ENCODE measurements around the gene IQCM. TPM values are rescaled to one million over a fixed set of nuclear protein-coding genes. Genes with fewer than 3 reads are reported as not detected.

Gene IQCM
- polyA plus RNA-seq, 3 donors from 2014 or later, result not detected

GRCh38 chr4:149715822-149716585, 99.6 kb downstream of the IQCM start:
- no peak overlapping the region for H3K27ac Mint-ChIP-seq
- no peaks in the 10 kb centered on the region for H3K4me1 Mint-ChIP-seq
- peaks cover 0 to 5% (median 0%) of the 10 kb centered on the region in 3 donors for H3K27me3 Mint-ChIP-seq (ENCODE audit: low read depth in 3 of 3)
- no peak overlapping the region for H3K4me3 Mint-ChIP-seq
- H3K9me3 Mint-ChIP-seq, result peaks cover 4 to 22% (median 9%) of the 10 kb centered on the region in 6 donors
- DNase-seq, result no peak
- H3K36me3 Mint-ChIP-seq, result no peaks in the 10 kb centered on the region

GRCh38 chr4:149713031-149713430, 102.6 kb downstream of the IQCM start:
- Mint-ChIP-seq H3K27me3 (ENCODE audit: low read depth in 3 of 3) (peaks cover 0 to 1% (median 0%) of the 10 kb centered on the region in 3 donors), H3K4me3 (no peak overlapping the region), H3K4me1 (no peaks in the 10 kb centered on the region), H3K9me3 (peaks cover 0 to 24% (median 7%) of the 10 kb centered on the region in 6 donors), H3K36me3 (no peaks in the 10 kb centered on the region), H3K27ac (no peak overlapping the region)
- DNase-seq, result no peak

- Mint-ChIP-seq H3K4me3 (no peak overlapping the region), H3K36me3 (no peaks in the 10 kb centered on the region), H3K4me1 (no peaks in the 10 kb centered on the region), H3K9me3 (peaks cover 0 to 20% (median 6%) of the 10 kb centered on the region in 6 donors), H3K27ac (no peak overlapping the region), H3K27me3 (ENCODE audit: low read depth in 3 of 3) (peaks cover 0 to 1% (median 0%) of the 10 kb centered on the region in 3 donors)
- no peak for DNase-seq
Observed at GRCh38 chr4:149711593-149712365, 103.9 kb downstream of the IQCM start.

- no peak for DNase-seq
- Mint-ChIP-seq H3K36me3 (no peaks in the 10 kb centered on the region), H3K9me3 (peaks cover 0 to 13% (median 5%) of the 10 kb centered on the region in 6 donors), H3K4me1 (no peaks in the 10 kb centered on the region), H3K27ac (no peak overlapping the region), H3K4me3 (no peak overlapping the region), H3K27me3 (ENCODE audit: low read depth in 3 of 3) (peaks cover 0 to 1% (median 0%) of the 10 kb centered on the region in 3 donors)
Observed at GRCh38 chr4:149709640-149710039, 106.0 kb downstream of the IQCM start.

- H3K4me3 Mint-ChIP-seq, result no peak overlapping the region
- DNase-seq, result no peak
- no peaks in the 10 kb centered on the region for H3K36me3 Mint-ChIP-seq
- no peak overlapping the region for H3K27ac Mint-ChIP-seq
- H3K4me1 Mint-ChIP-seq, result no peaks in the 10 kb centered on the region
- H3K9me3 Mint-ChIP-seq, result peaks cover 0 to 13% (median 4%) of the 10 kb centered on the region in 6 donors
- H3K27me3 Mint-ChIP-seq (ENCODE audit: low read depth in 3 of 3), result peaks cover 0 to 1% (median 0%) of the 10 kb centered on the region in 3 donors
Observed at GRCh38 chr4:149708513-149709130, 107.0 kb downstream of the IQCM start.

GRCh38 chr4:149707862-149708261, 107.8 kb downstream of the IQCM start:
- H3K4me3 Mint-ChIP-seq, result no peak overlapping the region
- DNase-seq, result no peak
- H3K36me3 Mint-ChIP-seq, result no peaks in the 10 kb centered on the region
- H3K9me3 Mint-ChIP-seq, result peaks cover 0 to 8% (median 0%) of the 10 kb centered on the region in 6 donors
- no peak overlapping the region for H3K27ac Mint-ChIP-seq
- H3K4me1 Mint-ChIP-seq, result no peaks in the 10 kb centered on the region
- no peaks in the 10 kb centered on the region for H3K27me3 Mint-ChIP-seq (ENCODE audit: low read depth in 3 of 3)

GRCh38 chr4:149706942-149707341, 108.7 kb downstream of the IQCM start:
- Mint-ChIP-seq H3K27ac (no peak overlapping the region), H3K27me3 (ENCODE audit: low read depth in 3 of 3) (no peaks in the 10 kb centered on the region), H3K9me3 (peaks cover 0 to 8% (median 3%) of the 10 kb centered on the region in 6 donors), H3K36me3 (no peaks in the 10 kb centered on the region), H3K4me3 (no peak overlapping the region), H3K4me1 (no peaks in the 10 kb centered on the region)
- no peak for DNase-seq

GRCh38 chr4:149702414-149703293, 113.0 kb downstream of the IQCM start:
- H3K36me3 Mint-ChIP-seq, result no peaks in the 10 kb centered on the region
- H3K9me3 Mint-ChIP-seq, result peaks cover 0 to 17% (median 7%) of the 10 kb centered on the region in 6 donors
- peaks cover 0 to 2% (median 0%) of the 10 kb centered on the region in 3 donors for H3K27me3 Mint-ChIP-seq (ENCODE audit: low read depth in 3 of 3)
- no peak for DNase-seq
- H3K4me3 Mint-ChIP-seq, result no peak overlapping the region
- H3K27ac Mint-ChIP-seq, result no peak overlapping the region
- no peaks in the 10 kb centered on the region for H3K4me1 Mint-ChIP-seq

- no peak overlapping the region for H3K27ac Mint-ChIP-seq
- no peaks in the 10 kb centered on the region for H3K4me1 Mint-ChIP-seq
Observed at GRCh38 chr4:149701435-149702156, 114.0 kb downstream of the IQCM start.

GRCh38 chr4:149700272-149700671, 115.4 kb downstream of the IQCM start:
- Mint-ChIP-seq H3K9me3 (peaks cover 6 to 33% (median 11%) of the 10 kb centered on the region in 6 donors), H3K4me3 (no peak overlapping the region), H3K27me3 (ENCODE audit: low read depth in 3 of 3) (peaks cover 0 to 2% (median 0%) of the 10 kb centered on the region in 3 donors), H3K36me3 (no peaks in the 10 kb centered on the region), H3K4me1 (no peaks in the 10 kb centered on the region), H3K27ac (no peak overlapping the region)
- no peak for DNase-seq

More at GRCh38 chr4:149701435-149702156, 114.0 kb downstream of the IQCM start:
- Mint-ChIP-seq H3K27me3 (ENCODE audit: low read depth in 3 of 3) (peaks cover 0 to 2% (median 0%) of the 10 kb centered on the region in 3 donors), H3K36me3 (no peaks in the 10 kb centered on the region), H3K9me3 (peaks cover 0 to 28% (median 7%) of the 10 kb centered on the region in 6 donors), H3K4me3 (no peak overlapping the region)
- DNase-seq, result no peak

GRCh38 chr4:149699642-149700041, 116.0 kb downstream of the IQCM start:
- no peak for DNase-seq
- Mint-ChIP-seq H3K9me3 (peaks cover 7 to 33% (median 12%) of the 10 kb centered on the region in 6 donors), H3K36me3 (no peaks in the 10 kb centered on the region), H3K27me3 (ENCODE audit: low read depth in 3 of 3) (peaks cover 0 to 2% (median 0%) of the 10 kb centered on the region in 3 donors), H3K4me3 (no peak overlapping the region), H3K4me1 (no peaks in the 10 kb centered on the region), H3K27ac (no peak overlapping the region)

GRCh38 chr4:149690726-149691125, 124.9 kb downstream of the IQCM start:
- no peak for DNase-seq
- Mint-ChIP-seq H3K4me1 (no peaks in the 10 kb centered on the region), H3K9me3 (peaks cover 1 to 24% (median 12%) of the 10 kb centered on the region in 6 donors), H3K4me3 (no peak overlapping the region), H3K27me3 (ENCODE audit: low read depth in 3 of 3) (no peaks in the 10 kb centered on the region), H3K36me3 (no peaks in the 10 kb centered on the region), H3K27ac (no peak overlapping the region)
